ENCODE measurements around the gene DNAH8.

The DNAH8 gene

GRCh38 chr6:38944655-38945279 is 229.7 kb downstream of the DNAH8 start:
- H3K4me3 ChIP-seq (ENCODE audit: low read depth, low read length): no peak overlapping the region

- no peak overlapping the region for H3K4me3 ChIP-seq (ENCODE audit: low read depth, low read length)
Measured at GRCh38 chr6:38955861-38956260, 240.8 kb downstream of the DNAH8 start.

- H3K4me3 ChIP-seq (ENCODE audit: low read depth, low read length): no peak overlapping the region
Measured at GRCh38 chr6:38957426-38957825, 242.3 kb downstream of the DNAH8 start.

GRCh38 chr6:38959138-38959537 is 244.0 kb downstream of the DNAH8 start:
- H3K4me3 ChIP-seq (ENCODE audit: low read depth, low read length): no peak overlapping the region

GRCh38 chr6:38968702-38969149 is 253.6 kb downstream of the DNAH8 start:
- H3K4me3 ChIP-seq (ENCODE audit: low read depth, low read length): no peak overlapping the region

- no peak overlapping the region for H3K4me3 ChIP-seq (ENCODE audit: low read depth, low read length)
Measured at GRCh38 chr6:38973178-38974057, 258.3 kb downstream of the DNAH8 start.

- no peak overlapping the region for H3K4me3 ChIP-seq (ENCODE audit: low read depth, low read length)
Measured at GRCh38 chr6:38974389-38975151, 259.5 kb downstream of the DNAH8 start.

- H3K4me3 ChIP-seq (ENCODE audit: low read depth, low read length): no peak overlapping the region
Measured at GRCh38 chr6:38975621-38976049, 260.5 kb downstream of the DNAH8 start.

- H3K4me3 ChIP-seq (ENCODE audit: low read depth, low read length): no peak overlapping the region
Measured at GRCh38 chr6:38976051-38976450, 260.9 kb downstream of the DNAH8 start.

- no peak overlapping the region for H3K4me3 ChIP-seq (ENCODE audit: low read depth, low read length)
Measured at GRCh38 chr6:38976801-38977500, 261.8 kb downstream of the DNAH8 start.

- H3K4me3 ChIP-seq (ENCODE audit: low read depth, low read length): no peak overlapping the region
Measured at GRCh38 chr6:38978139-38978704, 263.1 kb downstream of the DNAH8 start.

- no peak overlapping the region for H3K4me3 ChIP-seq (ENCODE audit: low read depth, low read length)
Measured at GRCh38 chr6:38982470-38982869, 267.4 kb downstream of the DNAH8 start.

GRCh38 chr6:38984723-38985122 is 269.6 kb downstream of the DNAH8 start:
- H3K4me3 ChIP-seq (ENCODE audit: low read depth, low read length): no peak overlapping the region

- no peak overlapping the region for H3K4me3 ChIP-seq (ENCODE audit: low read depth, low read length)
Measured at GRCh38 chr6:38985839-38986238, 270.7 kb downstream of the DNAH8 start.

- H3K4me3 ChIP-seq (ENCODE audit: low read depth, low read length): no peak overlapping the region
Measured at GRCh38 chr6:38987503-38987902, 272.4 kb downstream of the DNAH8 start.

- no peak overlapping the region for H3K4me3 ChIP-seq (ENCODE audit: low read depth, low read length)
Measured at GRCh38 chr6:38988736-38989449, 273.8 kb downstream of the DNAH8 start.

GRCh38 chr6:38990475-38990874 is 275.4 kb downstream of the DNAH8 start:
- H3K4me3 ChIP-seq (ENCODE audit: low read depth, low read length): no peak overlapping the region

GRCh38 chr6:38996676-38997075 is 281.6 kb downstream of the DNAH8 start:
- no peak overlapping the region for H3K4me3 ChIP-seq (ENCODE audit: low read depth, low read length)

GRCh38 chr6:38997128-38997761 is 282.1 kb downstream of the DNAH8 start:
- H3K4me3 ChIP-seq (ENCODE audit: low read depth, low read length): no peak overlapping the region

Data from iPS-11a (cell line).